Hematopoietic multipotent progenitor cell treated with erythropoietin and hydrocortisone succinate and interleukin-3 and kit ligand, for 8 days (in vitro differentiated cells): ENCODE results near the gene GPR27.
A peak's percentile ranks its signal among the peaks of the same experiment; 100 is the strongest.

ENCODE experiments used
- DNase-seq: peaks from one replicate; pipeline ENCODE4 v3.0.0-alpha.2; 2015

The GPR27 gene, protein sequence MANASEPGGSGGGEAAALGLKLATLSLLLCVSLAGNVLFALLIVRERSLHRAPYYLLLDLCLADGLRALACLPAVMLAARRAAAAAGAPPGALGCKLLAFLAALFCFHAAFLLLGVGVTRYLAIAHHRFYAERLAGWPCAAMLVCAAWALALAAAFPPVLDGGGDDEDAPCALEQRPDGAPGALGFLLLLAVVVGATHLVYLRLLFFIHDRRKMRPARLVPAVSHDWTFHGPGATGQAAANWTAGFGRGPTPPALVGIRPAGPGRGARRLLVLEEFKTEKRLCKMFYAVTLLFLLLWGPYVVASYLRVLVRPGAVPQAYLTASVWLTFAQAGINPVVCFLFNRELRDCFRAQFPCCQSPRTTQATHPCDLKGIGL

DNA sequence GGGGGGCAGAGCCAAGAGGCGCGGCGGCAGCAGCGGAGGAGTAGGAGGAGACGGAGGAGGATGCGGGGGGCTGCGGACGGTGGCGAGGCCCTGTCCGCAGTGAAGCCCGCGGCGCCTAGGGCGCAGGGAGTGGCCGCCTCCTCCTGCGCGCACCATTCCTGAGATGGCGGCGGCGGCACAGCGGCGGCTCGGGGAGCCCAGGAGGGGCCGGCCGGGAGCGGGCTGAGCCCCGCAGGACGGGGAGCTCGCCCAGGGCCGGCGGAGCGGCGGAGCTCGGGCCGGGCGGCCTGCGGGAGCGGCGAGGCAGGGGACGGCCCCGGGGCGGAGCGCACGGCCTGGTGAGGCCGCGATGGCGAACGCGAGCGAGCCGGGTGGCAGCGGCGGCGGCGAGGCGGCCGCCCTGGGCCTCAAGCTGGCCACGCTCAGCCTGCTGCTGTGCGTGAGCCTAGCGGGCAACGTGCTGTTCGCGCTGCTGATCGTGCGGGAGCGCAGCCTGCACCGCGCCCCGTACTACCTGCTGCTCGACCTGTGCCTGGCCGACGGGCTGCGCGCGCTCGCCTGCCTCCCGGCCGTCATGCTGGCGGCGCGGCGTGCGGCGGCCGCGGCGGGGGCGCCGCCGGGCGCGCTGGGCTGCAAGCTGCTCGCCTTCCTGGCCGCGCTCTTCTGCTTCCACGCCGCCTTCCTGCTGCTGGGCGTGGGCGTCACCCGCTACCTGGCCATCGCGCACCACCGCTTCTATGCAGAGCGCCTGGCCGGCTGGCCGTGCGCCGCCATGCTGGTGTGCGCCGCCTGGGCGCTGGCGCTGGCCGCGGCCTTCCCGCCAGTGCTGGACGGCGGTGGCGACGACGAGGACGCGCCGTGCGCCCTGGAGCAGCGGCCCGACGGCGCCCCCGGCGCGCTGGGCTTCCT, at the start of gene GPR27:
GPR27 (plus strand) TSS at position 155 of the 909 bp plus-strand sequence; CDS start at position 350, 195 bp downstream.
- DNase-seq = no peak

- DNase-seq = no peak
These were observed 48.7 kb upstream of the GPR27 start for GRCh38 chr3:71704915-71705314.

GRCh38 chr3:71705681-71706080, 48.0 kb upstream of the GPR27 start:
- no peak for DNase-seq

- DNase-seq = no peak
These were observed 46.1 kb upstream of the GPR27 start for GRCh38 chr3:71707595-71707994.

DNA sequence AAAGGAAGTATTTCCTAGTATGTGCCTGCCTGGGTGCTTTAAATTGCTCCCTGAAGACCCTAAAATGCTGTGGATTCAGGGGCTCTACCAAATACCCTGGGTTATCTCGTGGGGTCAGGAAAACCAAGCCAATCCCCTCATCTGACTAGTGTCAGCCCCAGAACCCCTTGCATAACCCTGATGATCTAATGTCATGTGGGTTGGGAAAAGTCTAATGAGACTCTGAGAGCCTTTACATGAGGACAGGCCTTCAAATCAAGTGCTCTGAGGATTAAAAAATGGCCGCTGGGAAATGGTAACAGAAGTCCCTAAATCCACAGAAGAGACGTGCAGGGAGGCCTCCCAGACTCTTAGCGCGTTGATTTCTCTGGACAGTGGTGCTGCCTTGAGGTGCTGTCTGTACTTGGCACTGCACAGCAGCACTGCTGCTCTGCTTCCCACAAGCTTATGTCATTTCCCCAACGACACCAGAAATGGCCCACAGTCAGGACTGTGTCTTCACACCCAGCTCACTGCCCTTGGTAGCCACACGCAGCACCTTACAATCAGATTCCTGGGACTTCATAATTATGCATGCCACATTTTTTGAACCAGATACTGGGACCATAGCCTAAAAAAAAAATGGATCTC, 45.1 kb upstream of the GPR27 start:
- no peak for DNase-seq

- no peak for DNase-seq
These were observed 43.6 kb upstream of the GPR27 start for GRCh38 chr3:71709908-71710511.

DNA sequence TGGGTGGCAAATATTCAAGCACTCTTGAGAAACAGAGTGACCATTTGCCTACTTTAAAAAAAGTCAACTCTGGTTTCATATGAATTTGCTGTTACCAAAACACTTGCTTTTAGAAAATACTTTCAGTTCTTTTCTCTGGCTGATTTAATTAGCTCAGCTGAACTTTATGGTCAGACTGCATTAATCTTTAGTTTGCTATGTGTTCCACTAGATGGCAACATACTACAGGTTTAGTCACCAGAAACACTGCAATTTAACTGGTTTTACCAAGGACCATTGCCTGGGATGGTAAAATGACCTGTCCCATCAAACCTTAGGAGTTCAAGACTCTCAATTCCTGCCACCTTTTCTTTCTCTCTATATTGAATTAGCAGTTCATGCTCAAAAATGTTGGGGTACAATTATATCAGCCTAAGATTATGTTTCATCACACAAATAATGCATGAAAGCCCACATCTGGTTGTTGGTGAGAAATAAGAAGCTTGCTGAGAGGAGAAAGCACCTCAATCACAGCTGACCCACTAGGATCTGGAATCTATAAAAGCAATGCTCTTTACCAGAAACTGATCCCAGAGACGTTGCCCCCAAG, 42.7 kb upstream of the GPR27 start:
- peak; percentile 60 for DNase-seq

- no peak for DNase-seq
These were observed 40.6 kb upstream of the GPR27 start for GRCh38 chr3:71713041-71713440.

DNA sequence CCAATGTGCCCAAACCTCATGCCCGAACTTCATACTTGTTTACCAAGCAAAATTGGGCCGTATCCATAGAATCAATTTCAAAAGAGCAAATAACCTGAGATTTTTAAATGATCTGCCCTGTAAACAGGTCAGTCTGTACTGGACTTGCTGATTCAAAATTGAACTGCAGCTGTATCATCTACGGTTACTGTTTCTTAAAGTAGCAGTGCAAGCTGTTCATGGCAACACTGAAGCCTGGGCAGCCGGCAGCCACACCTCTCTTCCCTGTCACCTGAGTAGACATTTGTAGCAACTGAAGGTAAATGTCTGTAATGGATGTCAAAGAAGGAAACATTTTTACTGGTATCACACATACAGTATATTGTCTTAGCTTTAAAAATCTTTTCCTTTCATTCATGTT, 39.1 kb upstream of the GPR27 start:
- no peak for DNase-seq

DNA sequence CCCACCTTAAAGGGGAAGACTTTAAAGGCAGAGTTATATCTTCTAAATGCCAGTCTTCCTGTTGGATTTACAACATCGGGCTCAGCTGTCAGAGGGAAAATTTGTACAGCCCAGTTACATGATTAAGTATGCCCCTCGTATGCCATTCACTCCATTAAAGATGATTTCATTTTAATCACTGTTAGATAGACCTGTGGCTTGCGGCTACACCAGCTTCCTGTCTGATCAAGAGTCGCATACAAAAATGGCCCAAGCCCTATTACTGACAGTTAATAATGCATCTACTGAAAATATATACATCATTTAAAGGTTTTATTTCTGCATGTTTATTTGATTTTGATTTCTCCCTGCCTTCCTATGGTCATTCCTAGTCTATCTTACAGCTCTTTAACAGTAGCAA, 35.6 kb upstream of the GPR27 start:
- DNase-seq = no peak

GRCh38 chr3:71721002-71721401, 32.7 kb upstream of the GPR27 start:
- DNase-seq = no peak

DNA sequence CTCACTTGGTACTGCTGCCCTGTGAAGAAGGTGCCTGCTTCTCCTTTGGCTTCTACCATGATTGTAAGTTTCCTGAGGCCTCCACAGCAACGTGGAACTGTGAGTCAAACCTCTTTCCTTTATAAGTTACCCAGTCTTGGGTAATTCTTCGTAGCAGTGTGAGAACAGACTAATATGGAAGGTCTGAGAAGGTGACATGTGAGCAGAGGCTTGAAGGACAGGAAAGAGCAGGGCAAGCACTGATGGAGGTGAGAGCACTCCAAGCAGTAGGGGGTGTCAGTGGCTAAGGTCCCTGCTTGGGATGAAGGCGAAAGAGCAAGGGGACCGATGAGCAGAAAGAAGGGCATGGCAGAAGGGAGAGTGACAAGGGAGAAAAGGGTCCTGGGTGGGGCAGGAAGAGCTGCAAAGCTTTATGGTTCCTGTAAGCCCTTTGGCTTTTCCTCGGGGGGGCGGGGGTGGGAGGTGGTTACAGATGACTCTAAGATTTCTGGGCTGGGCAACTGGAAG, 32.0 kb upstream of the GPR27 start:
- no peak for DNase-seq

GRCh38 chr3:71722693-71723092, 31.0 kb upstream of the GPR27 start:
- DNase-seq = no peak

DNA sequence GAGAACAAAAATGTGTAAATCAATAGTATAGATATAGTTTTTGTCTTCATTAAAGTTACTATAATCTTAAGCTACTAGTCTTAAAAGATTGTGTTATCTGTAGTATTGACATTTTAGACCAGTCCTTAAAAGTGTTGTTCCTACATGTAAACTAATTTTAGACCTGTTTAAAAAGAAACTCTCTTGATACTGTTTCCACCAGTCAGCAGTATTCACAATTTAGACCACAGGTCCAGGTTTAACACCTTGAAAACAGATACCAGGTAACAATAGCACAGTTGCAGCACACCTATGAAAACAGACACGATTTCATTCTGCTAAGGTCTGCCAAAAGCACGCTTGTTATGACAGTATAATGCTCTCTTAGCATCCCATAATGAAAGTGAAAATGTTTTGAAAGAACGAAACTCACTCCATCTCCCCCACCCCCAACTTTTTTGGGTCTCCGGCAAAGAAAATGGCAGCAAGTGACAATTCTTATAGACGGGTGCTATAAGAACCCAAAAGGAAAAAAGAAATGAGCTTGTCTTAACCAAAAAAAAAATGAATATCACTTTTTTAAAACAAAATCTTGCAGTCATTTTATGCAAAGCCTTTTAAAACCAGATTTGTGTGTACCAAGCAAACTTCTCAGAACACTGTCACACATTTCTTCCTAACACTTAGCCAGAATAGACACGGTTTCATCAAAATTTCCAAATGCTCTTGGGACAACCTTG, 30.0 kb upstream of the GPR27 start:
- DNase-seq = no peak

DNA sequence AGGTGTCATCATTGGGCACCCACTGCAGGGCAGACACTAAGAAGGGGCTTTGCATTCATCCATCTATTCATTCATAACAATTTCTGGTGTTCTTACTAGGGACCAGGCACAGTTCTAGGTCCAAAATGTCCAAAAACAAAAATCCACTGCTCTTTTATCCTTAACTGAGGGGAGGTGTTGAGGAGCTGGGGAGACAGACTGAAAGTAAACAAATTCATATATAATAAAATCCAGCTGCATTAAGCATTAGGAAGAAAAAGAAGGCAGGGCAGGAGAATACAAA, 29.5 kb upstream of the GPR27 start:
- no peak for DNase-seq

DNA sequence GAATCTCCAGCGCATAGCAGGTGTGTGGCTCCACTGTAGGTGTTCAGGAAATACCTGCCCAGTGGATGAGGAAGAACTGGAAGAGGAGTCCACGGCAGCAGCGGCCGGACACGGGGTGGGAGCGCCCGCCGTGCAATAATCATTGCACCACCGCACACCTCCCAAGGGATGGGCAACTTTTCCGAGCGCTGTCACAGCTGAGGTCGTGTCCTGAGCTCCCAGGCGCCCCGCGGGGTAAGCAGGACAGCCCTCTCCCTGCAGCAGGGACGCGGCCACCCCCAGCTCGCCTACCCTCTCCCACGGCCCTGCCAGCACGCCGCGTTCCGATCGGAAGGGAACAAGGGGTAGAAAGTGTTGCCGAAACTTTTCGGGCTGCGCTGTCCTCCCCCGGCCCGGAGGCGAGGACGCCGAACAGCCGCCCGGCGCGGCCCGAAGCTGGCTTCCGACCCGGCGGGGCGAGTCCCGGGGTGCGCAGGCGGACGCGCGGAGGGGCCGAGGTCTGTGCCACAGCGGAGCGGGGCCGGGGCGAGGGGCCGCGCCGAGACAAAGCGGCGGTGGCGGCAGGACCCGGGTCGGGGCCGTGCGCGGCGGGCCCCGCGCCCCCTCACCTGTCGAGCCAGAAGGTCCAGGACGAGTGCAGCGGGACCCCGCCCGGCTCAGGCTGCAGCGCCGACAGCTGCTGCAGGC, 28.9 kb upstream of the GPR27 start:
- no peak for DNase-seq

GRCh38 chr3:71725271-71725991, 28.2 kb upstream of the GPR27 start, which contains the start of gene EIF4E3:
Gene EIF4E3 (minus strand): TSS chr3:71725402. CDS start chr3:71725367, 35 bp downstream.
- no peak for DNase-seq

DNA sequence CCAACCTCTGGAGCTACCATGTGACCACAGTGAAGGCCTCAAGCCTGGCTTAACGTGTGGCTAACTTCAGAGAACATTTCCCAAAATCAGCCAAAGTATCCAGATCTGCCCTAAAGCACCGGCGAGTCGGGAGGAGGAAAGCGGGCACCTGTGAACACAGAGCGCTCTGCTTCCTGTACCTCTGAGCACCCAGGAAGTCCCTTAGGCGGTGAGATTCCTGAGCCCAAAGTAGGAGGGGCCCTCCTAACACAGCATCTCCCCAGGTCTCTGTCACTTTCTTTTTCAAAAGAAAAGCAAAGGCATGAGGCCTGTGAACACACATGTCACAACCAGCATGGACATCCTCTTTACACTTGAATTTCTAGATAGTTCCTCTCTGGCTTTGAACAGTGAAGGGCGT, 27.5 kb upstream of the GPR27 start:
- DNase-seq = no peak

- peak; percentile 23 for DNase-seq
These were observed 24.9 kb upstream of the GPR27 start for GRCh38 chr3:71728632-71729342.

DNA sequence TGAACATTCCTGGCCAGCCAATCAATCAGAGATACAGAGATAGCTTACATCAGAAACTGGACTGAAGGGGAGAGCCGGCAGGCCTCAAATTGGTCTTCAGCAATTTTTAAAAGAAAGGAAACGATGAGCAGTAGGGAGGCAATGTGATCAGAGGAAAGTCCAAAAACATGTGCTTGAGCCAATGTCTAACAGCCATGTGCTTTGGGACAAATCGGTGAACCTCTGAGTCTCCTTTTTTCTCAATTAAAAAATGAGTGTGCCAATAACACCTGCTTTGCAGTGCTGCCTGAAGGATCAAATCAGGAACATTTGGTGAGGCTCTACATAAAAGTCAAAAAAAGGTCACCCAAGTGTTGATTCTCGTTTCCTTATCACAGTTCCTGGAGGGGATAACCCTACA, 21.0 kb upstream of the GPR27 start:
- no peak for DNase-seq
